T-helper 1 cell (primary cell): Measurements from ENCODE around the gene PHYKPL.

ENCODE experiments used
- DNase-seq, 5 donors: peaks; one replicate each; pipeline ENCODE4 v3.0.0-alpha.2; 2012 to 2020

Gene PHYKPL

DNA sequence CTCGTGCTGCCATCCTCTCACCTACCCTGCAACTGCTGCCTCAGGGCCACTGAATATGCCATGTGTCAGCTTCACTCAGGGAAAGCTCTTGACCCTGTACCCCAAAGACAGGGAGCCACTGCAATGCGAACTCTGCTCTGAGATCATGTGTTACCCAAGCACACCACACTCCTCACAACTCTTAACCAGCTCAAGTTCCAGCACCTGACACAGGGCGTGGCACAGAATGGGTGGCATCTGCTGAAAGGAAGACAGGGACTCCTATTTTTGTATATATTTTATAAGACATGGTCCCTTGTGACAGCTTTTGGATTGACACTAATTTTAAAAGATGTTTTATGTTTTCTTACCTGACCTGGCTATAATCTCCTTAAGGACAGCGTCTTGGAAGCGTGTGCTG lies 10.7 kb downstream of the PHYKPL start:
- no peak for DNase-seq

DNA sequence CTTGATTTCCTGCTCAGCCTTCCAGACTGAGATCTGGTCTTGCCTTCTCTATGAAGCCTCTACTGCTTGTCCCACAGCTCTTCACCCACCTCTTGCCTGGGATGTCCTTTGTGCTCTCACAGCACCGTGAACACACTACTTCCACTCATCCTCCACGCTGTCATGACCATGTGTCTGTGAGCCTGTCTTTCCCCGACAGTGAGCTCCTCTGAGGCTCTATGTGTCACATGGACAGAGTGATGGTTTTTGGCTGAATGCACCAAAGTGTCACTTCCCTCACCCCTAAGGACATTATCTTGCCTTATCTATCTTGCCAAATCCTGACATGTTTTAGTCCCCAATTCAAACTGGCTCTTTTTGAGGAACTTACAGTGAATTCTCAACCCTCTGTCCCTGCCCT lies 11.3 kb downstream of the PHYKPL start:
- DNase-seq: no peak

DNA sequence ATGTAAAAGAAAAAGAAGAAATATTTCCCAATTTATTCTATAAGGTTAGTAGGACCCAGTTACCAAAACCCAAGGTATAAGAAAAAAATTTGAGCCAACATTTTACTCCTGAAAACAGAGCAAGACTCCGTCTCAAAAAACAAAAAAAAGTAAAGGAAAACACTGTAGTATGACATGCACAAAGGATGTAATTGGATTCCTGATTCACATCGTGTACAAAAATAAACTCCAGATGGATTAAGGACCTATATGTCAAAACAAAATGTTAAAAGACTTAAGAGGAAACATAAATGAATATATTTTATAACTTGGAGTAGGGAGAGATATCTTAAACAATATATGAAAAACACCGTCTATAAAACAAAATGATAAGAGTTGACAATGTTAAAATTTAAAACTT lies 13.8 kb downstream of the PHYKPL start:
- no peak for DNase-seq

DNA sequence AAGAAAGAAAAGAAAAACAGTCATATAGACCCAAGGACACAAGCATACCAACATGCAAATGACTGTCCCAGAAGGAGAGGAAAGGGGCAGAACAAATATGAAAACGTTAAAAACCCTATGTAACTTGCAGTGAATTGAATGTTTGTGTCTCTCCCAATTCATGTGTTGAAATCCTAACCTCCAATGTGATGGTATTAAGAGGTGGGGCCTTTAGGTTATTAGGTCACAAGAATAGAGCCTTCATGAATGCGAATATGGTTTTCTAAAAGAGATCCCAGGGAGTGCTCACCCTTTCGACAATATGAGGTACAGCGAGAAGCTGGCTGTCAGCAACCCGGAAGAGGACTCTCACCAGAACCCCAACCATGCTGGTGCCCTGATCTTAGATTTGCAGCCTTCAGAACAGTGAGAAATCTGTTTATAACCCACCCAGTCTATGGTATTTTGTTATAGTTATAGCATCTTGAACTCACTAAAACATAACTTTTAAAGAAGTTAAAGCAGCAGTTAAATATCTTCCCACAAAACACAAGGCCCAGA lies 14.3 kb downstream of the PHYKPL start:
- DNase-seq: no peak

DNA sequence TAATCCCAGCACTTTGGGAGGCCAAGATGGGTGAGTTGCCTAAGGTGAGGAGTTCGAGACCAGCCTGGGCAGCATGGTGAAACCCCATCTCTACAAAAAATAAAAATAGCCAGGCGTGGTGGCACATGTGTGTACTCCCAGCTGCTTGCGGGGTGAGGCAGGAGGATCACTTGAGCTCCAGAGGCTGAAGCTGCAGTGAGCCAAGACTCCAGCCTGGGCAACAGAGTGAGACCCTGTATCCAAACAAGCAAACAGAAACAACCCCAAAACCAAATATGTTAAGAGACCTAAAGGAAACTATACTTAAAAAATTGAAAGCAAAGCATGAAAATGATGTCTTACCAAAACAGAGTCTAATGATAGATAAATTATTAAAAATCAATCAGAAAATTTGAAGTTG lies 15.8 kb downstream of the PHYKPL start:
- DNase-seq: no peak

DNA sequence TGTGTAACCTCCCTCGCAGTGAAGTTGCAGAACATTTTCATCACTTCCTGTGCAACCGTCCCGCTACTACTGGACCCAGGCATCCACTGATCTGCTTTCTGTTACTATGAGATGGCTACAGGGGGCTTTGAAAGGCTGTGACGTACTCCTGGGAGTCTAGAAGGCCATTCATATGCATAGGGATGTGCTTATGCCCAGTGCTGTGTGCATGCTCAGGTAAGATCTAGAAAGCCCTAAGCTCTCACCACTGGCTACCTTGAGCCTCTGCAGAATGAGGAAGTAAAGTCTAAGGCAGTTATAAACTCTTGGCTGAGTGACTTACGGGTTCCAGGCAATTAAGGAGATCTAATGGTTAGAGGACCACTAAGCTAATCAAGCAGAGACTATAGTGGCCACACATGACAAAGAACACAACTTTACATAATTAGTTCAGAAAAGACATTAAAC lies 16.5 kb downstream of the PHYKPL start:
- no peak for DNase-seq

DNA sequence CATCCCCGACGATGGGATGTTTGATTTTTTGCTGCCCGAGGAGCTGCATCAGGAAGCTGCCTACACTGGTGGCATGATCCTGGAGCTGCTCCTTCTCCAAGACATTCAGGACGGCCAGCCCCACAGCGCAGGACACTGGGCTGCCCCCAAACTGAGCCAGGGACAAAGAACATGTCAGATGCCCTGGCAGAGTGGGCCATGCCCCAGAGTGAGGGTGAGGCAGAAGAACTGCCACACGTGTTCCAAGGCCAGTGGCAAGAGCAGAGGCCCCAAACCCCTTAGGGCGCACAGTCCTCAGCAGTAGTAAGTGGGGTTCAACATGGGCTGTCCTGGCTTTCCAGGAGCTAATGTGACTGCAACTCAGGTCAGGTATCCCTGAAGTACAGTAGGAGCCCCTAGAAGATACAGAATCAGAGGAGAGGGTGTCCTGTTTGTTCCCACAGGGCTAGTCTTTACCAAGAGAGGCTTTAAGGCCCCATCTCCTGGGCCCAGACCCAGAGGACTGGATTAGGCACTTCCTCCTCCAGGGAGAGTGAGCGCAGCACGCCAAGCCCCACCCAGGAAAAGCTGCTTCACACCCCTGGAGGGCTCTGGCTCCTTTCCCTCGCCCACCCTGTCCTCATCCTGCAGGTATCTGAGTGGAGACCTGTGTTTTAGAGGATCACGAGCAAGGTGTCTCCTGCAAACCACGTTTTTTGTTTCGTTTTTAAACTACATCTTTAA lies 17.2 kb downstream of the PHYKPL start:
- no peak for DNase-seq

DNA sequence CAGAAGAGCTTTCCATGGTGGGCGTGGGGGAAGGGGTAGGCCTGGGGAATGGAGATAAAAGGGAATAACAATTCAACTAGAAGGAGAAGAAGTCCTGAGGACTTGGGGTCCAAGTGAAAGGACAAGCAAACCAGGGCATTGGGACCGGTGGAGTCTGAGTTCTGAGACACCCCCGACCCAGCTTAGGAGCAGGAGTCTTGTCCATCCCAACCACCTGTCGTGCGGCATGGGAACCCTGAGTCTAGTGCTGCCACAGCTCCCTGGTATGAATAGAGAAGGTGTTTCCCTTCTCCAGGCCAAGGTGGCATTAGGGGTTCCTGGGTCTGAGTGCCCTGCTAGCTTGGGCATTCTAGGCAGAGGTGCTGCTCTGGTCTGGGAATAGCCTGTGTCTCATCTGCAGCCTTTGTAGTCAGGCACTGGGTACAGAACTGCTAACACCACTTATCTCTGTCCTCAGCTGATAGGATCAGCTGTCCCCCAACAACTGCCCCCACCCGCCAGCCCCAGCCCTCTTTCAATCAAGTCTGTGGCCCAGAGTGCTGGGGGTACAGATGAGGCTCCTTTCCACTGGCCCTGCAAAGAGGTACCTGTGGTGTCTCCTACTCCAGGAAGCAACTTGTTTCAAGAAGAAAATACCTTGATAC lies 18.3 kb downstream of the PHYKPL start:
- no peak for DNase-seq

DNA sequence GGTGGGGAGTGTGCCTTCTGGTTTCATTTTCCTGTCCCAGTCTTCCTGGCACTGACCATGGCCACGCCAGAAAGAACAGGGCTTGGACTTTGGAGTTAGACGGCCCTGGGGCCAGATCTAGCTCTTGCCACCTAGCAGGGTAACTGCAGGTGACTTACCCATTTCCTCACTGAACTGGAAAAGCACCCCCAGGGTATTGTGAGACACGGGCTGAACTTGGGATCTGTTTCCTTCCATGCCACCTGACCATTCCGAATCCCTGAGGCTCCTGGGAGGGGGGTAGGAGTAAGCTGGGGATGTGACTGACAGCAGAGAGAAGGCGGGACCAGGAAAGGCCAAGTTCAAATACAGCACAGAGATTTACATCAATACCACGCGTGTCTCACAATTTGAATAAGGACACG lies 18.9 kb downstream of the PHYKPL start:
- DNase-seq: no peak

DNA sequence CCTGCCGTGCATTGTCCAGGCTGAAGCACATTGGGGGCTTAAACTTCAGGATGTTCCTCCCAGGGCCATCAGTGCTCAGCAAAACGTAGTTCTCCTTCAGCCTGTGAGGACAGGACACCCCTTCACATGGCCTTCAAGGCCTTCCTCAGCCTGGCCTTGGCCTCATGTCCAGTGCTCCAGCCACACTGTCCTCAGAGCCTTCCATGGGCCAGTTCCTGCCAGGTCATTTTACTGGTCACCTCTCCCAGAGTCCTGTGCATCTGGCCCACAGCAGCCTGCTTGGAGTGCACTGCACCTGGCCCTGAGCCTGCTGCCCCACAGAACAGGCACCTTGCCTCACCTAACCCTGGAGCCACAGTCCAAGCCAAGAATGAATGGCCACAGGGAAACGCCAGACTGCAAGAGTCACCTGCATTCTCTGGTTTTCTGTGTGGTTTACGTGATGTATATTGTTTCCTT lies 19.6 kb downstream of the PHYKPL start:
- no peak for DNase-seq

DNA sequence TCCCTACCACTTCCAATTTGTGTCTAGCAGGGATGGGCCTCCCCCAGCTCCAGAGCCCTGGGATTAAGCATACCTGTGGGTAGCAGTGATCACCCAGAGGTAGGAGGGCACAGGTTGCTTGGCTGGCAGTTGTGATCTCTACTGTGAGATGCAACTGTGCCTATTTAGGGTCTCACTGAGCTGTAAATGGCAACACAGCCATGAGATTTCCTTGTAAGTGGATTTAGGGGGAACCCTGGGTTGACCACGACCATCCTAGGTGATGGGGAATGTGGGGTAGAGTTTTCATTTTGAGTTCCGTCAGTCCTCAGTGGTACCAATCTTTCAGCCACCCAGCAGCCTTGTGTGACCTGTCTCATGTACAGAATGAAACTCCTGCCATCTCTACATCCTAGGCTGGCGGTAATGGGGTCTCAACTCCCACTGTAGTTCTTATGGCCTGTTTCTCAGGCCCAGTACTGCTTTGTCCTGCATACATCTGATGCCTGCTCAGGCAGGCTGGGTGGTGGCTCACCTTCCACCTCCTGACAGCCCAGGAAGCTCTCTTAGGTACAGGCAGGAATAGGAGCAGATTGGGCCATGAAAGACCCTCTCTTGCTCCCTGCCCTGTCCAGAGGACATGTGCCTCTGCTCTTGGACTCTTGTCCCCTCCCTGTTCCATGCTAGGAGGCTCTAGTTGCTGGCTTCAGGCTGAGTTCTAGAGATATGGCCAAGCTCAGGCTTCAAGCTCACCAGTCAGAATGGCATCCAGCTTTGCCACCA lies 20.2 kb downstream of the PHYKPL start:
- DNase-seq: no peak

DNA sequence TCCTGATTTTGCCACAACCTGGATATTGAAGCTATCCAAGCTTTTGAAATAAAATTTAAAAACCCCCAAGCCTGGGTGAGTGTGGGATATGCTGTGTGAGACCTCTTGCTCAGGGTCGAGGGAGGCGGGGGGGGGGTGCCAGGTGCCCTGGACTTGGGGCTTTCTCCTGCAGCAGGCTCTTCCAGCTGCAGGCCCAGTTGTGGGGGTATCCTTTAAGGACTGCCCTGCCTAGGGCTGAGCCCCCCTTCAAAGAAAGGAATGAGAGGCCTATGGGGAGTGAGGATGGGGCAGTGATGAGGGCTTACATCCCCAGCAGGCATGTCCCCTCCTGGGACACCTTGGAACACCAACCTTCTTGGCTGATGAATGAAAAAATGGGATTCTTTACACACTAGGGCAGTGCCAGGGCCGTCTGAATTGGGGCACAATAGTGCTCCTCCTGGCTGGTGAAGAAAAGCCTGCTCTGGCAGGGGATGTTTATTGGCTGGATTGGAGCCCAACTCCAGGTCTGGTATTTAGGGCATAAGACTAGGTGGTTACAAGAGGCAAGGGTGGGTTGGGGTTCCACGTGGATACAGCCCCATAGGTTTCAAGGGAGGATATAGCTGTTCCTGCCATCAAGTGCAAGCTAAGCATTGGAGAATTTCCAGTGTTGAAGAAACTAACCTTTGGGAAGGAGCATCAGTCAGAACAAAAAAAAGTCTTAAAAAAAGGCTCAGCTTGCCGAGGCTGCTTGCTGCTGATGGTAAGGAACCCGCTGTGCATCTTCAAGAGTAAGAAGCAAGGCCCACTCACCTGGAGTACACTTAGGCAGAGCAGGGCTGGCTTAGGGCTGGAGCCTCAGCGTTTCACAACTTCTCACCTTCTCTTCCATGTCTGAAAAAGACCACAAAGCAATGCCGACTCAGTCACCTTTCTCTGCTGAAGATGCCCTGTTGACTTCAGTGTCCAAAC lies 21.2 kb downstream of the PHYKPL start:
- no peak for DNase-seq

DNA sequence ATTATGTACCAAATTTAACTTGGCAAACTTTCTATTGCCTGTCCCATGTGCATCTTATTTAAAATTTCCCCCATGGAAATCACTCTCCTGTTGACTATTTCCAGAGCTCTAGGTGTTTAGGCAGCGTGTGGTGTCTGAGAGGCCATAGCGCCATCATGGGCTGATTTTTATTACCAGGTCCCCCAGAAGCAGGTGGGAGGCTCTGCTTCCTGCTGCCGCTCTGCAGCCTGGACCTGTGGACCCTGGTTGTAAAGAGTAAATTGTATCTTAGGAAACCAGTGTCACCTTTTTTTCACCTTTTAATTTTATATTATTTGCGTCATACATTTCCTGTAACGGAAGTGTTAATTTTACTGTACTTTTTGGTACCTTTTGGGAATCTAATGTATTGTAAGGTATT lies 21.9 kb downstream of the PHYKPL start:
- DNase-seq: no peak

DNA sequence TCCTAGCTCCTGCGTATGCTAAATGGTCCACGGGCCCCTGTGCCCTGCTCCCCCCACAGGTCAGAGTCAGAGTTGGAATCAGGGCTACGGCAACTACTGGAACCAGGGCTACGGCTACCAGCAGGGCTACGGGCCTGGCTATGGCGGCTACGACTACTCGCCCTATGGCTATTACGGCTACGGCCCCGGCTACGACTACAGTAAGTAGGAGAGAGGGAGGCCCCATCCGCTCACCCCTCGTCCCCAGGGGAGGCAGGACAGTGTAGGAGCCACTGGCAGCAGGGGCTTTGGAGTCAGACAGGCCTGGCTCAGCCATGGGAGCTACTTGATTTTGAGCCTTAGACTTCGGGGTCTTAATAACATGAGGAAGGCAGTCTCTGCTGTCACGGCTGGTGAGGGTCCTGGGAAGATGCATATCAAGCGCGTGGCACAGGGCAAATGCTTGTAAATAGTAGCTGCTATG lies 22.5 kb downstream of the PHYKPL start:
- DNase-seq: no peak

DNA sequence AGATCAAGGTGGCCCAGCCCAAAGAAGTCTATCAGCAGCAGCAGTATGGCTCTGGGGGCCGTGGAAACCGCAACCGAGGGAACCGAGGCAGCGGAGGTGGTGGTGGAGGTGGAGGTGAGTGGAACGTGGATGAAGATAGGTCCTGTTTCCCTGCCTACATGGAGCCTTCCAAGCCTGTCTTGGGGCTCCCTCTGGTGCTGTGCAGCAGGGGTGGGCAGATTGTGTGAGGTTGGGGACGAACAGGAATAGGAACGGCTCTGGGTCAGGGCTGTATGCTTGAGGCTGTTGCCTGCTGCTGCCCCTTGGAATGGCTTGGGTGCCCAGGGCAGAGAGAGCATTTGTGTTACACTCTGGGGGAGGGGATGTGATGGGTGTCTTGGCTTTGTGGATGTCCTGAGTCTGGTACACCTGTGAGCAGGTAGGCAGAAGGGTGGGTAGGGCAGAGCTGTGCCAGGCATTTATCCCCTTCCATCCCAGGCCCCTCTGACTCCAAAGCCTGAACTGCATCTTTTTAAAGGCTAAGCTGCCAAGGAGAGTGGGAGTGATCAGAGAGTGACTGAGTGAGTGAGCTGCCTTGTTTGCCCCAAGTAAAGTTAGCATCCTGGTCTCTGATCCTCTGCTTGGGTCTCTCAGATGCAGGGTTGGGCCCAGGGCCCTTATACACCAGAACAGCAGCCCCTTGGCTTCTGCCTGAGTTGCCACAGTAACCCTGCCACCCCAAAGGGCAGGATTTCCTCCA lies 23.1 kb downstream of the PHYKPL start:
- no peak for DNase-seq

DNA sequence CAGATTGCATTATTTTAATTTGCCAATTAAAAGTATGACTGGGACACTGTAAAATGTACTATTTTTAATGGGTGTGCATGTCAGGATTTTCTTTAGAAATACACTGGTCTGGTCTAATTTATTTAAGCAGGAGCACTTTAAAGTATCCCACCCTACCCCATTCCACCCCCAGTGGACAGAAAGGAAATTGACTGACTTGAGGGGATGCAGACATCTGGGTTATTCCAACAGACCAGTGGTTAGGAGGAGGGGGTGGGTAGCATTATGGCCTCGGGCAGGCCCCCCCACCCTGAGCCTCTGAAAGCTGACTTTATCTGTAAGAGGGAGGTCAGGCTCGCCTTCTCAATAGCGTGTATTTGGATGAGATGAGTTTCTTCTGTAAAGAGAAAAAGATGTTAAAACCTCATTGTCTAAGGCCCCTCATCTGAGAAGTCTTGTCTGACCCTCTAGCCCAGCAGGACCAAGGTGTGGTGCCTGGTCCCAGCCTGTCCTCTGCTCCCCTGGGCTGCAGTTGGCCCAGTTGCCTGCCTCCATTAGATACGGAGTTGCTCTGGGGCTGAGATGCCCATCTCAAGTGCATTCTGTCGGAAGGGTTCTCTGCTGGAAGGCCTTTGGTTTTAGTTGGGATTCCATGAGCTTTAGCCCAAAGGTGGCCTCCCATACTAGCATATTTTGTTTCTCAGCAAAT lies 23.9 kb downstream of the PHYKPL start:
- DNase-seq: no peak

DNA sequence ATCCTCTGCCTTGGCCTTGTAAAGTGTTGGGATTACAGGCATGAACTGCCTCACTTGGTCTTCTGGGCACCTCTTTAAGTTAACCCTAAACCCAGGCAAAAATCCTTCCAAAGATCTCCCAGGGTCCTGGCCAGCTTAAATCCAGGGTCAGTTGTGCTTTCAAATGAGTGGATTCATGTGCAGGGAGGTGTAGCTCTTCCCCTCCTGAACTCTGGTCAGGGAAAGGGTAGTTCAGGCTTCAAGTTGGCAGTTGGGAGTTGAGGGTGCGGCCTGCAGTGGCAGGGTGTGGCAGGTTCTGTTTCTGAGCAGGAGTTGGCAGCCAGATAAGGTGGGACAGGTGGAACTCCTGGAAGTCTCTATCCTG lies 24.7 kb downstream of the PHYKPL start:
- no peak for DNase-seq

DNA sequence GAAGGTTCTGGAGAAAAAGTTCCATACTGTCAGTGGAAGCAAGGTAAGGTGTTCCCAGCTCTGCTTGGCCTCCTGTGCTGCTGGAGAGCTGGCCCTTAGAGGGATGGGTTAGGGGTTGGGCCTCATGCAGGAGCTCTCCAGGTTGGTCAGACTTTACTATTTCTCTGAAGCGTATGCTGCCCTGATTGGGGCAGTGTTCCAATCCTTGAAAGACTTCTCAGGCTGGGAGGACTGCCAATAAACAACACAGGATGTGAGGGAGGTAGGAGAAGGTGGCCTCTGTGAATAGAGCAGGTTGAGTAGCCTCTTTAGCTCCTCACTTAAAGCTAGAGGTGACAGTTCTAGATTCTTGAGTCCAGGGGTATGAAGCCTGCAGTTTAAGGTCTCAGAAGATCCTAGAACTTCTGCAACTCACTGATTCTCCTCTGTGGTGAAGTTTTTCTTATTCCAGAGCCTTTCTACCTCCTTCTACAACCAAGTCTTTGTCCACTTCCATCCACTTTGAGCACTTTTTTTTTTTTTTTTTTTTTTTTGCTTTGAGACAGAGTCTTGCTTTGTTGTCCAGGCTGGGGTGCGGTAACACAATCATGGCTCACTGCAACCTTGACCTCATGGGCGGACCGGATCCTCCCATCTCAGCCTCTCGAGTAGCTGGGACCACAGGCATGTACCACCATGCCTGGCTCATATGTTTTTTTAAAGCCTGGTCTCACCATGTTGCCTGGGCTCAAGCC lies 25.3 kb downstream of the PHYKPL start:
- DNase-seq: no peak

DNA sequence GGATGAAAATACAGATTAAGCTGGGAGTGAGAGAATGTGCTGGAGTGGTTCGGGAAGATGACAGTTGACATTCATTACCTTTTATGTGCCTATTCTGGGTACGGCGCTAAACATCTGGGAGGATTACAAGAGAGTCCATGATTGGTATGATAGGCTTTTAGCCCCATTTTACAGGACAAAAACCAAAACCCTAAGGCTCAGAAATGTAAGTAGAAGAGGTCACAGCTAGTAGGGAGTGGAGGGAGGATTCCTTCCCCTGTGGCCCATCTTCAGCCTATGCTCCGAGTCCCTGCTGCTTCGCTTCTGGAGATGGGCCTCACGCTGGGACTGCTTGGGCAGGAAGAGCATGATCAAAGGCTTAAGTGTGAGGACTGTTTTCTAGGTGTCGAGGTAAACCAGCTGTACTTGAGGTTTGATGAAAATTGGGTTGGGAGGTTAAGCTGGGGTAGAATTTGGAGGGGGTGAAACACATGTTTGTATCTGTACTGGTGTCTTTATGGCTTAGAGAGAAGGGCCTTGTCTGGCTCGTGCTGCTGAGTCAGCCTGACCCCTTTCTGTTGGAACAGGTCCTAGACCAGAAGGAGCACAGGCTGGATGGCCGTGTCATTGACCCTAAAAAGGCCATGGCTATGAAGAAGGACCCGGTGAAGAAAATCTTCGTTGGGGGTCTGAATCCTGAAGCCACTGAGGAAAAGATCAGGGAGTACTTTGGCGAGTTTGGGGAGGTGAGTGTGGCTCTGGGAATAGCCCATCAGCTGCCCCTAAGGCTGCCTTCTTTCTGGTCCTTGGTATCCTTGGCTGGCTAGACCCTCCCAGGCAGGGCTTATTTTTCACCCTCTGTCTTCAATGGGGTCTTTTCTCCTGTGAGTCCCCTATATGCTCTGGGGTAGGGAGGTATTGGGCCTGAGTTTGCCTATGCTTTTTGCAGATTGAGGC lies 26.2 kb downstream of the PHYKPL start:
- no peak for DNase-seq
